HepG2 (cell line): ENCODE measurements around the gene NR1H2. TPM values are rescaled to one million over a fixed set of nuclear protein-coding genes. Genes with fewer than 3 reads are reported as not detected.

Experiments
- ATF7-NPFF ChIP-seq: sonication (generic); formaldehyde crosslinking; IDR thresholded peaks from 2 replicates; pipeline ENCODE4 v1.8.1; 2023; ENCODE audit warnings: mild to moderate bottlenecking, low read depth, missing genetic modification reagents, moderate library complexity
- HMGA1 ChIP-seq: sonication (generic); formaldehyde crosslinking; conservative IDR thresholded peaks from 2 replicates; pipeline ENCODE4 v1.4.0; 2020; ENCODE audit warnings: missing genetic modification reagents
- HNF4A ChIP-seq: sonication (generic); formaldehyde crosslinking; IDR thresholded peaks from 2 replicates; pipeline ENCODE4 v1.4.0; 2020; ENCODE audit warnings: missing genetic modification reagents
- KMT2B ChIP-seq: IDR thresholded peaks from 2 replicates; pipeline ENCODE4 v1.6.1; 2016; ENCODE audit warnings: missing genetic modification reagents, missing compliant biosample characterization
- NFYB ChIP-seq: sonication (generic); formaldehyde crosslinking; IDR thresholded peaks from 2 replicates; pipeline ENCODE4 v1.4.0; 2020; ENCODE audit warnings: missing genetic modification reagents
- NR2C2 ChIP-seq: sonication (generic); formaldehyde crosslinking; IDR thresholded peaks from 2 replicates; pipeline ENCODE4 v1.4.0; 2020; ENCODE audit warnings: missing genetic modification reagents, mild to moderate bottlenecking, moderate library complexity, borderline replicate concordance
- SAP130 ChIP-seq: IDR thresholded peaks from 2 replicates; pipeline ENCODE4 v1.6.1; 2016; ENCODE audit warnings: low read depth
- TMF1 ChIP-seq: sonication (generic); formaldehyde crosslinking; IDR thresholded peaks from 2 replicates; pipeline ENCODE4 v1.8.1; 2022; ENCODE audit warnings: low read depth, missing genetic modification reagents
- ZNF256 ChIP-seq: sonication (generic); formaldehyde crosslinking; conservative IDR thresholded peaks from 2 replicates; pipeline ENCODE4 v1.4.0; 2020; ENCODE audit warnings: missing genetic modification reagents
- ZNF501 ChIP-seq: sonication (generic); formaldehyde crosslinking; IDR thresholded peaks from 2 replicates; pipeline ENCODE4 v1.5.1; 2020; ENCODE audit warnings: mild to moderate bottlenecking, moderate library complexity, missing genetic modification reagents
- ZNF768 ChIP-seq: sonication (generic); formaldehyde crosslinking; IDR thresholded peaks from 2 replicates; pipeline ENCODE4 v1.4.0; 2020; ENCODE audit warnings: missing genetic modification reagents
- ZNF790 ChIP-seq: sonication (generic); formaldehyde crosslinking; IDR thresholded peaks from 2 replicates; pipeline ENCODE4 v1.8.0; 2022; ENCODE audit warnings: missing genetic modification reagents, mild to moderate bottlenecking, borderline replicate concordance
- polyA plus RNA-seq, 8 experiments: library from polyadenylated mRNA; depleted of rRNA in 3 of 8; stranded (reverse) in 7 of 8; unstranded in 1 of 8; fragments of >200 nt; fragmentation: Illumina TruSeq in 4 of 8; extraction: Trizol in 4 of 8; gene quantifications; 2 replicates each; pipeline versions ENCODE4 v1.2.1 to v1.2.3, GENCODE V29; 2011 to 2016; ENCODE audit warnings: low read depth in 4 of 8, missing spikeins in 1 of 8, mixed read lengths in 1 of 8; ENCODE audit not compliant: insufficient read depth in 1 of 8
- total RNA-seq, 5 experiments: library from RNA; depleted of rRNA; stranded (reverse); fragments of >200 nt; fragmentation: Illumina TruSeq; extraction: Trizol; gene quantifications; 2 replicates each; pipeline ENCODE4 v1.2.3, GENCODE V29; 2016; ENCODE audit warnings: low read depth in 1 of 5
- TF ChIP-seq, protein P1 (sequence below): sonication (generic); formaldehyde crosslinking; conservative IDR thresholded peaks from 2 replicates; pipeline ENCODE4 v1.4.0; 2020; ENCODE audit warnings: missing genetic modification reagents
- TF ChIP-seq, protein P2 (sequence below): sonication (generic); formaldehyde crosslinking; conservative IDR thresholded peaks from 2 replicates; pipeline ENCODE4 v1.4.0; 2020; ENCODE audit warnings: missing genetic modification reagents
- TF ChIP-seq, protein P3 (sequence below): sonication (generic); formaldehyde crosslinking; IDR thresholded peaks from 2 replicates; pipeline ENCODE4 v1.4.0; 2020; ENCODE audit warnings: mild to moderate bottlenecking, missing genetic modification reagents
- TF ChIP-seq, protein P4 (sequence below): sonication (generic); formaldehyde crosslinking; IDR thresholded peaks from 2 replicates; pipeline ENCODE4 v1.5.1; 2020; ENCODE audit warnings: mild to moderate bottlenecking, missing genetic modification reagents, moderate library complexity
- TF ChIP-seq, protein P5 (sequence below): sonication (generic); formaldehyde crosslinking; IDR thresholded peaks from 2 replicates; pipeline ENCODE4 v1.4.0; 2020; ENCODE audit warnings: mild to moderate bottlenecking, missing genetic modification reagents, borderline replicate concordance

The NR1H2 gene
- total and polyA plus RNA-seq, 2 of the 13 experiments (the other 11 are each of a cell fraction or from before 2014, with no cell fraction given), result 10.3 to 13.5 TPM

DNA sequence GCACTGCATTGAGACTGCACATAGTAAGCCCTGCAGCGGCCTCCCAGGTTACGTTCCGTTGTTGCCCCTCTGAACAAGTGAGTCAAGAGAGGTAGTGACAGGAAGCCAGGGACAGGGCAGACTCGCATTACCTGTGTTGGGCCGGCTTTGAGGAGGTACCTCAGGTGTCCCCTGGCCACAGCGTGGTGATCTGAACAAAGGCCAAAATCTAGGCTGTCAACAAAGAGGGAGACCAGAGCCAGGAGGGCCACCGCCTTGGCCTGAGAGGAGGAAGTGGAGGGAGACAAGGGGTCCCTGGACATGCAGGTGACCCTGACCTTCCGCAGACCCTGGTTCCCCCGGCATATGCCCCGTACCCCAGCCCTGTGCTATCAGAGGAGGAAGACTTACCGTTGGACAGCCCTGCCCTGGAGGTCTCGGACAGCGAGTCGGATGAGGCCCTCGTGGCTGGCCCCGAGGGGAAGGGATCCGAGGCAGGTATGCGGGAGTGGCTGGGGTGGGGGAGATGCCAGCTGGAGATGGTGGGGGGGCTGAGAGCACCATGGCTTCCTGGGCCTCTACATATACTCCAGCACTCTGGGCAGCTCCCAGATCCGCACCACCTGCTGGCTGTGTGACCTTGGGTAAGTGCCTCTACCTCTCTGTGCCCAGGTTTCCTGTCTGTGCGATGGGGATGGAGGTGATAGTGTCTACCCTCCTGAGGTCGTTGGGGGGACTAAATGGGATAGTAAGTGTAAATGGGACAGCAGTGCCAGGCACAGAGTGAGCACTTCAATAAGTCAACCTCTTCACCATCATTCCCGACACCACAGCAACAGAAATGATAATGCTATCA lies 47.2 kb downstream of the NR1H2 start (continued):
- TF ChIP-seq, protein P1, sequence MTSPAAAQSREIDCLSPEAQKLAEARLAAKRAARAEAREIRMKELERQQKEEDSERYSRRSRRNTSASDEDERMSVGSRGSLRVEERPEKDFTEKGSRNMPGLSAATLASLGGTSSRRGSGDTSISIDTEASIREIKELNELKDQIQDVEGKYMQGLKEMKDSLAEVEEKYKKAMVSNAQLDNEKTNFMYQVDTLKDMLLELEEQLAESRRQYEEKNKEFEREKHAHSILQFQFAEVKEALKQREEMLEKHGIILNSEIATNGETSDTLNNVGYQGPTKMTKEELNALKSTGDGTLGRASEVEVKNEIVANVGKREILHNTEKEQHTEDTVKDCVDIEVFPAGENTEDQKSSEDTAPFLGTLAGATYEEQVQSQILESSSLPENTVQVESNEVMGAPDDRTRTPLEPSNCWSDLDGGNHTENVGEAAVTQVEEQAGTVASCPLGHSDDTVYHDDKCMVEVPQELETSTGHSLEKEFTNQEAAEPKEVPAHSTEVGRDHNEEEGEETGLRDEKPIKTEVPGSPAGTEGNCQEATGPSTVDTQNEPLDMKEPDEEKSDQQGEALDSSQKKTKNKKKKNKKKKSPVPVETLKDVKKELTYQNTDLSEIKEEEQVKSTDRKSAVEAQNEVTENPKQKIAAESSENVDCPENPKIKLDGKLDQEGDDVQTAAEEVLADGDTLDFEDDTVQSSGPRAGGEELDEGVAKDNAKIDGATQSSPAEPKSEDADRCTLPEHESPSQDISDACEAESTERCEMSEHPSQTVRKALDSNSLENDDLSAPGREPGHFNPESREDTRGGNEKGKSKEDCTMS (CRISPR knock-in tag), result no peak
- TF ChIP-seq, protein P2, sequence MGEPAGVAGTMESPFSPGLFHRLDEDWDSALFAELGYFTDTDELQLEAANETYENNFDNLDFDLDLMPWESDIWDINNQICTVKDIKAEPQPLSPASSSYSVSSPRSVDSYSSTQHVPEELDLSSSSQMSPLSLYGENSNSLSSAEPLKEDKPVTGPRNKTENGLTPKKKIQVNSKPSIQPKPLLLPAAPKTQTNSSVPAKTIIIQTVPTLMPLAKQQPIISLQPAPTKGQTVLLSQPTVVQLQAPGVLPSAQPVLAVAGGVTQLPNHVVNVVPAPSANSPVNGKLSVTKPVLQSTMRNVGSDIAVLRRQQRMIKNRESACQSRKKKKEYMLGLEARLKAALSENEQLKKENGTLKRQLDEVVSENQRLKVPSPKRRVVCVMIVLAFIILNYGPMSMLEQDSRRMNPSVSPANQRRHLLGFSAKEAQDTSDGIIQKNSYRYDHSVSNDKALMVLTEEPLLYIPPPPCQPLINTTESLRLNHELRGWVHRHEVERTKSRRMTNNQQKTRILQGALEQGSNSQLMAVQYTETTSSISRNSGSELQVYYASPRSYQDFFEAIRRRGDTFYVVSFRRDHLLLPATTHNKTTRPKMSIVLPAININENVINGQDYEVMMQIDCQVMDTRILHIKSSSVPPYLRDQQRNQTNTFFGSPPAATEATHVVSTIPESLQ (CRISPR knock-in tag), result no peak
- TF ChIP-seq, protein P3, sequence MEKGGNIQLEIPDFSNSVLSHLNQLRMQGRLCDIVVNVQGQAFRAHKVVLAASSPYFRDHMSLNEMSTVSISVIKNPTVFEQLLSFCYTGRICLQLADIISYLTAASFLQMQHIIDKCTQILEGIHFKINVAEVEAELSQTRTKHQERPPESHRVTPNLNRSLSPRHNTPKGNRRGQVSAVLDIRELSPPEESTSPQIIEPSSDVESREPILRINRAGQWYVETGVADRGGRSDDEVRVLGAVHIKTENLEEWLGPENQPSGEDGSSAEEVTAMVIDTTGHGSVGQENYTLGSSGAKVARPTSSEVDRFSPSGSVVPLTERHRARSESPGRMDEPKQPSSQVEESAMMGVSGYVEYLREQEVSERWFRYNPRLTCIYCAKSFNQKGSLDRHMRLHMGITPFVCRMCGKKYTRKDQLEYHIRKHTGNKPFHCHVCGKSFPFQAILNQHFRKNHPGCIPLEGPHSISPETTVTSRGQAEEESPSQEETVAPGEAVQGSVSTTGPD (CRISPR knock-in tag), result no peak
- TF ChIP-seq SAP130 (CRISPR knock-in tag) (no peak), HNF4A (CRISPR knock-in tag) (peak; percentile 65), ZNF501 (CRISPR knock-in tag) (no peak), ZNF768 (CRISPR knock-in tag) (peak; percentile 99), NFYB (CRISPR knock-in tag) (no peak), NR2C2 (CRISPR knock-in tag) (no peak), KMT2B (CRISPR knock-in tag) (no peak), HMGA1 (CRISPR knock-in tag) (no peak), ZNF790 (CRISPR knock-in tag) (no peak), ZNF256 (CRISPR knock-in tag) (no peak), ATF7-NPFF (CRISPR knock-in tag) (no peak), TMF1 (CRISPR knock-in tag) (no peak)
- TF ChIP-seq, protein P4, sequence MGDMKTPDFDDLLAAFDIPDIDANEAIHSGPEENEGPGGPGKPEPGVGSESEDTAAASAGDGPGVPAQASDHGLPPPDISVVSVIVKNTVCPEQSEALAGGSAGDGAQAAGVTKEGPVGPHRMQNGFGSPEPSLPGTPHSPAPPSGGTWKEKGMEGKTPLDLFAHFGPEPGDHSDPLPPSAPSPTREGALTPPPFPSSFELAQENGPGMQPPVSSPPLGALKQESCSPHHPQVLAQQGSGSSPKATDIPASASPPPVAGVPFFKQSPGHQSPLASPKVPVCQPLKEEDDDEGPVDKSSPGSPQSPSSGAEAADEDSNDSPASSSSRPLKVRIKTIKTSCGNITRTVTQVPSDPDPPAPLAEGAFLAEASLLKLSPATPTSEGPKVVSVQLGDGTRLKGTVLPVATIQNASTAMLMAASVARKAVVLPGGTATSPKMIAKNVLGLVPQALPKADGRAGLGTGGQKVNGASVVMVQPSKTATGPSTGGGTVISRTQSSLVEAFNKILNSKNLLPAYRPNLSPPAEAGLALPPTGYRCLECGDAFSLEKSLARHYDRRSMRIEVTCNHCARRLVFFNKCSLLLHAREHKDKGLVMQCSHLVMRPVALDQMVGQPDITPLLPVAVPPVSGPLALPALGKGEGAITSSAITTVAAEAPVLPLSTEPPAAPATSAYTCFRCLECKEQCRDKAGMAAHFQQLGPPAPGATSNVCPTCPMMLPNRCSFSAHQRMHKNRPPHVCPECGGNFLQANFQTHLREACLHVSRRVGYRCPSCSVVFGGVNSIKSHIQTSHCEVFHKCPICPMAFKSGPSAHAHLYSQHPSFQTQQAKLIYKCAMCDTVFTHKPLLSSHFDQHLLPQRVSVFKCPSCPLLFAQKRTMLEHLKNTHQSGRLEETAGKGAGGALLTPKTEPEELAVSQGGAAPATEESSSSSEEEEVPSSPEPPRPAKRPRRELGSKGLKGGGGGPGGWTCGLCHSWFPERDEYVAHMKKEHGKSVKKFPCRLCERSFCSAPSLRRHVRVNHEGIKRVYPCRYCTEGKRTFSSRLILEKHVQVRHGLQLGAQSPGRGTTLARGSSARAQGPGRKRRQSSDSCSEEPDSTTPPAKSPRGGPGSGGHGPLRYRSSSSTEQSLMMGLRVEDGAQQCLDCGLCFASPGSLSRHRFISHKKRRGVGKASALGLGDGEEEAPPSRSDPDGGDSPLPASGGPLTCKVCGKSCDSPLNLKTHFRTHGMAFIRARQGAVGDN (CRISPR knock-in tag), result peak; percentile 37
- TF ChIP-seq, protein P5, sequence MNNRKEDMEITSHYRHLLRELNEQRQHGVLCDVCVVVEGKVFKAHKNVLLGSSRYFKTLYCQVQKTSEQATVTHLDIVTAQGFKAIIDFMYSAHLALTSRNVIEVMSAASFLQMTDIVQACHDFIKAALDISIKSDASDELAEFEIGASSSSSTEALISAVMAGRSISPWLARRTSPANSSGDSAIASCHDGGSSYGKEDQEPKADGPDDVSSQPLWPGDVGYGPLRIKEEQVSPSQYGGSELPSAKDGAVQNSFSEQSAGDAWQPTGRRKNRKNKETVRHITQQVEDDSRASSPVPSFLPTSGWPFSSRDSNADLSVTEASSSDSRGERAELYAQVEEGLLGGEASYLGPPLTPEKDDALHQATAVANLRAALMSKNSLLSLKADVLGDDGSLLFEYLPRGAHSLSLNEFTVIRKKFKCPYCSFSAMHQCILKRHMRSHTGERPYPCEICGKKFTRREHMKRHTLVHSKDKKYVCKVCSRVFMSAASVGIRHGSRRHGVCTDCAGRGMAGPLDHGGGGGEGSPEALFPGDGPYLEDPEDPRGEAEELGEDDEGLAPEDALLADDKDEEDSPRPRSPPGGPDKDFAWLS, result no peak
